ENCODE data around the gene TSC2. TPM values are rescaled to one million over a fixed set of nuclear protein-coding genes. Genes with fewer than 3 reads are reported as not detected.

Gene TSC2
- total RNA-seq, 3 donors from 2014 or later: 140 to 161 (median 150) TPM

DNA sequence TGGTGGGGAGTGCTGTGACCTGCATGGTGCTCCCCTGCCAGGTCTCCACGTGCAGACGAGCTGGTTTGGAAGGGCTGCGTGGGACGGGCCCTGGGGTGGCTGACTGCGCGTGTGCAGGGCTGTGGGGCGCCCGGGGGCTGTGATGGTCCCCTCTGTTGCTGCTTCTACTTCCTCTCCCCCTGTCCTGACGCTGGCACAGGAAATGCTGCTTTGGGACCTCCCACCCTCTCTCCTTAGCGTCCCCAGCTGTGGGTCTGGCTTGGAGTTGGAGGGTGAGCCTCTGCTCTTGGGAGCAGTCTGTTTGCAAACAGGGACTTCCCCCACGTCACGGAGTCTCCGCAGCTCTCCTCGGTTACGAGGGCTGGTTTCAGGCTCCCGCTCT lies 35.2 kb downstream of the TSC2 start:
- no peaks in the 10 kb centered on the region for H3K9me3 ChIP-seq
- DNase-seq (no peak), ATAC-seq (no peak)
- peaks cover 5% of the 10 kb centered on the region for H3K36me3 ChIP-seq (ENCODE audit: low read depth)
- no peak overlapping the region for H3K4me3 ChIP-seq
- no peaks in the 10 kb centered on the region for H3K4me1 ChIP-seq (ENCODE audit: low read depth)
- TF ChIP-seq, protein P1, sequence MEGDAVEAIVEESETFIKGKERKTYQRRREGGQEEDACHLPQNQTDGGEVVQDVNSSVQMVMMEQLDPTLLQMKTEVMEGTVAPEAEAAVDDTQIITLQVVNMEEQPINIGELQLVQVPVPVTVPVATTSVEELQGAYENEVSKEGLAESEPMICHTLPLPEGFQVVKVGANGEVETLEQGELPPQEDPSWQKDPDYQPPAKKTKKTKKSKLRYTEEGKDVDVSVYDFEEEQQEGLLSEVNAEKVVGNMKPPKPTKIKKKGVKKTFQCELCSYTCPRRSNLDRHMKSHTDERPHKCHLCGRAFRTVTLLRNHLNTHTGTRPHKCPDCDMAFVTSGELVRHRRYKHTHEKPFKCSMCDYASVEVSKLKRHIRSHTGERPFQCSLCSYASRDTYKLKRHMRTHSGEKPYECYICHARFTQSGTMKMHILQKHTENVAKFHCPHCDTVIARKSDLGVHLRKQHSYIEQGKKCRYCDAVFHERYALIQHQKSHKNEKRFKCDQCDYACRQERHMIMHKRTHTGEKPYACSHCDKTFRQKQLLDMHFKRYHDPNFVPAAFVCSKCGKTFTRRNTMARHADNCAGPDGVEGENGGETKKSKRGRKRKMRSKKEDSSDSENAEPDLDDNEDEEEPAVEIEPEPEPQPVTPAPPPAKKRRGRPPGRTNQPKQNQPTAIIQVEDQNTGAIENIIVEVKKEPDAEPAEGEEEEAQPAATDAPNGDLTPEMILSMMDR (IDR thresholded peaks at IDR 0.05): no peak
- intact Hi-C loops (cut with DNase I, micrococcal nuclease): no loop called here

DNA sequence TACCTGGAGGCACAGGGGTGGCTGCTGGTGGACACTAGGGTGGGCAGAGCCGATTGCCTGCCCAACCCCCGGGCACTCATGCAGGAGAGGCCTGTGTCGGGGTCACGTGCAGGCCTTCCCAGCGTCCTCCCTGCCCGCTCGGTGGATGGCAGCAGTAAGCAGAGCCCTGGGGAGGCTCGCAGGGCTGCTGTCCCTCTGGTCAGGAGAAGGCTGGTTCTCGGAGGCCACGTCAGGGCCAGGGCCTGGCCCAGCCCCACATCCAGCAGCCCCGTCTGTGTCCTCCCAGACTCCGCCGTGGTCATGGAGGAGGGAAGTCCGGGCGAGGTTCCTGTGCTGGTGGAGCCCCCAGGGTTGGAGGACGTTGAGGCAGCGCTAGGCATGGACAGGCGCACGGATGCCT lies 35.6 kb downstream of the TSC2 start:
- Histone ChIP-seq H3K36me3 (ENCODE audit: low read depth) (peaks cover 5% of the 10 kb centered on the region), H3K4me3 (no peak overlapping the region), H3K9me3 (no peaks in the 10 kb centered on the region), H3K4me1 (ENCODE audit: low read depth) (no peaks in the 10 kb centered on the region)
- intact Hi-C loops (cut with DNase I, micrococcal nuclease): no loop called here
- DNase-seq (no peak), ATAC-seq (no peak)
- TF ChIP-seq, protein P1 (IDR thresholded peaks at IDR 0.05): no peak

DNA sequence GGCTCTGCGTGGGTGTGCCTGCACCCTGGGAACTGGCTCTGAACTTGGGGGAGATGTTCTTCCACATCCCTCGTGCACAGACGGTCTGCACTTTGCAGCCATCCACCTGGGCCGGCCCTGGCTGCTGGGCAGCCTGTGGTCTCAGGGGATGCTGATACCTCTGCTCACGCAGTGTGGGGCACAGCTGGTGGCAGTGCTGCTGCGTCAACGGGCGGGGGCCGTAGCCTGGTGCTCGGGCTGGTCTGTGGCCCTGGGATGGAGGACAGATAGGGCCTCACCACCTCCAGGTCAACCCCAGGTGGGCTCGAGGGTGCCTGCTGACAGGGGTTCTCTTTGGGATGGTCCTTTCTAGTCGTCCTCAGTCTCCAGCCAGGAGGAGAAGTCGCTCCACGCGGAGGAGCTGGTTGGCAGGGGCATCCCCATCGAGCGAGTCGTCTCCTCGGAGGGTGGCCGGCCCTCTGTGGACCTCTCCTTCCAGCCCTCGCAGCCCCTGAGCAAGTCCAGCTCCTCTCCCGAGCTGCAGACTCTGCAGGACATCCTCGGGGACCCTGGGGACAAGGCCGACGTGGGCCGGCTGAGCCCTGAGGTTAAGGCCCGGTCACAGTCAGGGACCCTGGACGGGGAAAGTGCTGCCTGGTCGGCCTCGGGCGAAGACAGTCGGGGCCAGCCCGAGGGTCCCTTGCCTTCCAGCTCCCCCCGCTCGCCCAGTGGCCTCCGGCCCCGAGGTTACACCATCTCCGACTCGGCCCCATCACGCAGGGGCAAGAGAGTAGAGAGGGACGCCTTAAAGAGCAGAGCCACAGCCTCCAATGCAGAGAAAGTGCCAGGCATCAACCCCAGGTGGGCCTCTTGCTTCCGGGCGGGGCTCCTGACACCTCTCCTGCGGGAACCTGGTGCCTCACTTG lies 36.3 kb downstream of the TSC2 start:
- TF ChIP-seq, protein P1 (IDR thresholded peaks at IDR 0.05): no peak
- Histone ChIP-seq H3K4me1 (ENCODE audit: low read depth) (no peaks in the 10 kb centered on the region), H3K4me3 (no peak overlapping the region), H3K9me3 (no peaks in the 10 kb centered on the region), H3K36me3 (ENCODE audit: low read depth) (peaks cover 5% of the 10 kb centered on the region)
- ATAC-seq: no peak
- DNase-seq: no peak
- intact Hi-C loops (cut with DNase I, micrococcal nuclease): no loop called here

DNA sequence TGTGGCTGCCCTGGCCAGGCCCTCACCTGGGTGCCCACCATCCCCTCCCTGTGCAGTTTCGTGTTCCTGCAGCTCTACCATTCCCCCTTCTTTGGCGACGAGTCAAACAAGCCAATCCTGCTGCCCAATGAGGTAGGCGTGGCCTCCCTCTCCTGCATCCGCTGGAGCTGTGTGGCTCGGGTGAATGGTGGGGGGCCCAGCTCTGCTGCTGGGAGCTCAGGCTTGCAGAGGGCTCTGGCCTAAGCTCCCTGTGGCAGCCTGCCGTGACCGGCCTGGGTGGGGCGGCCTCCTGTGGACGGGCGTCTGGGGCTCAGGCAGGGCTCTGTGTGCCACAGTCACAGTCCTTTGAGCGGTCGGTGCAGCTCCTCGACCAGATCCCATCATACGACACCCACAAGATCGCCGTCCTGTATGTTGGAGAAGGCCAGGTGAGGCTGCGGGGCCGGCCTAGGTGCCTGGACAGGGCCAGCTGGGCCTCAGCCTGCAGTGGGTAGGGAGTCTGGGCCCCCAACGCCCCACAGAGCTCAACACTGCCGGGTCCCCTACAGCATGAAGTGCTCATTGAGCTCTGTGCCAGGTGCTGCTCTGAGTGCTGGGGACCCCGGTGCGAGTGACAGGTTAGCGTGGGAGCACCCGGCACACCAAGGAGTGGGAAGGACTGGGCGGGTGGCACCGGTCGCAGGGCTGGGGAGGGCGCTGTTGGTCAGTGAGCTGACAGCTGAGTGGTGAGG lies 37.3 kb downstream of the TSC2 start:
- Histone ChIP-seq H3K9me3 (no peaks in the 10 kb centered on the region), H3K4me3 (no peak overlapping the region), H3K36me3 (ENCODE audit: low read depth) (peaks cover 5% of the 10 kb centered on the region), H3K4me1 (ENCODE audit: low read depth) (peaks cover 5% of the 10 kb centered on the region)
- TF ChIP-seq, protein P1 (IDR thresholded peaks at IDR 0.05): no peak
- intact Hi-C loops (cut with DNase I, micrococcal nuclease): no loop called here
- no peak for ATAC-seq
- no peak for DNase-seq

DNA sequence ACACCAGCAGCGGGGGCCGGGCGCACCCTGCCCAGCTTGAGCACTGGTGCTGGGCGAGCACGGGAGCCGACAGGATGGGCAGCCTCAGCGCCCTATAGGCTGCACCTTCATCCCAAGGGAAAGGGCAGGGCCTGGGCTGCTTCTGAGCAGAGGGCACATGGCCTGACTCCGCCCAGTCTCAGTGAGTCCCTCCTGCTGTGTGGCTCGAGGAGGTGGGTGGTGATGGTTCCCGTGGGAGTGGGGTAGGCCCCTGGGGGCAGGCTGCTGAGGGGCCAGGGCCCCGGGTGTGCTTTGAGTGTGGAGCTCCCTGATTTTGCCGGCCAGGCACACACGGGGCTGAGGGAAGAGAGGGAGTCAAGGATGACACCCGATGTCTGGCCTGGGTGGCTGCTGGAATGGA lies 37.9 kb downstream of the TSC2 start:
- no peaks in the 10 kb centered on the region for H3K9me3 ChIP-seq
- ATAC-seq (no peak), DNase-seq (no peak)
- no peak overlapping the region for H3K4me3 ChIP-seq
- peaks cover 5% of the 10 kb centered on the region for H3K36me3 ChIP-seq (ENCODE audit: low read depth)
- peaks cover 8% of the 10 kb centered on the region for H3K4me1 ChIP-seq (ENCODE audit: low read depth)
- intact Hi-C loops (cut with DNase I, micrococcal nuclease): no loop called here
- TF ChIP-seq, protein P1 (IDR thresholded peaks at IDR 0.05): no peak

Data from mucosa of descending colon (tissue), 3 donors.